GM11168 (cell line): ENCODE measurements around the gene TMOD1.
"Not testable (repeated sequence)": the region's sequence is repeated elsewhere in the genome, so short reads cannot be mapped to it uniquely, and the experiment has no call there.

Experiments used
- in situ Hi-C: fragments of 300-500 bp; cut with MboI; formaldehyde crosslinking; loops from one replicate; pipeline ENCODE4 v1.12.0; 2022; ENCODE audit warnings: low sequenced_read_pairs; ENCODE audit not compliant: unreplicated experiment

Gene TMOD1

DNA sequence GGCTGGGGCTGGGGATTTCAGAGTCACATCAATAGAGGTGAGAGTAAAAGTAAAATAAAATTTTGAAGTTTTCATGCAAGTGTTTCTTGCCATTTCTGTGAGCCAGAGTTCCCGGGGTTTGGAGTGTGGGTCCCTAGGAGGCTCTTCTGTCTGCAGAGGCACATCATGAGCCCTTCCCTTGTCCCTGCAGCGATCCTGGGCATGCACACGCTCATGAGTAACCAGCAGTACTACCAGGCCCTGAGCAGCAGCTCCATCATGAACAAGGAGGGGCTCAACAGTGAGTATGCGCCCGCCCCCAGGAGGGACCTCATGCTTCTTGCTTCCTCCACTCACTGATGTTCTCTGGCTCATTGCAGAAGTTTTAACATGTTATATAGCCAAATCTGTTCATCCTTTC, 61.1 kb downstream of the TMOD1 start:
- in situ Hi-C loops = no loop called here

DNA sequence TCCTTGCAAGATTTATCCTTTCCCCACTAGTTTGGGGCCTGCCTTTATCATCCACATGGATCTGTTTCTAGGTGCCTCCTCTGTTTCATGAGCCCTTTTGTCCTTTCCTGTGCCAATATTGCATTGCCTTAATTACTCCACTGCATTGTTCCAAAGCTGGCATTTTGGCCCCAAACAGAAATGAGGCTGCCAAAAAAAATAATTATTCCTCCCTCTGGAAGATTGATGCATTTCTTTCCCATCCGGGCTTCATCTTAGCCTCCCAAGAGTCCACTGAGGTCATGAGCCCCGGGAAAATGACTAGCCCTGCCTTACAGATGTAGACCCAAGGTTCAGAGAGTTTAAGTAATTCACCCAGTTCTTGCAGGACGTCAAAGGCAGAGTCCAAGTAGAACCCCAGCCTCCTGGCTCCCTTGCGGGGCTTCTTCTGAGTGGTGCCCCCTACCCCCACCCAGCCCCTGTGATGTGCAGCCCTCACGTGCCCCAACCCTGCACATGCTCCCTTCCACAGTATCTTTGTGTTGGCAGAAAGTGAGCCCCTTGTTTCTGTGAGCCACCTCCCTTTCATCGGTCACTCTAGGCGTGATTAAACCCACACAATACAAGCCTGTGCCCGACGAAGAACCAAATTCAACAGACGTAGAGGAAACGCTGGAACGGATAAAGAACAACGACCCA, 62.1 kb downstream of the TMOD1 start:
- in situ Hi-C loops = no loop called here

DNA sequence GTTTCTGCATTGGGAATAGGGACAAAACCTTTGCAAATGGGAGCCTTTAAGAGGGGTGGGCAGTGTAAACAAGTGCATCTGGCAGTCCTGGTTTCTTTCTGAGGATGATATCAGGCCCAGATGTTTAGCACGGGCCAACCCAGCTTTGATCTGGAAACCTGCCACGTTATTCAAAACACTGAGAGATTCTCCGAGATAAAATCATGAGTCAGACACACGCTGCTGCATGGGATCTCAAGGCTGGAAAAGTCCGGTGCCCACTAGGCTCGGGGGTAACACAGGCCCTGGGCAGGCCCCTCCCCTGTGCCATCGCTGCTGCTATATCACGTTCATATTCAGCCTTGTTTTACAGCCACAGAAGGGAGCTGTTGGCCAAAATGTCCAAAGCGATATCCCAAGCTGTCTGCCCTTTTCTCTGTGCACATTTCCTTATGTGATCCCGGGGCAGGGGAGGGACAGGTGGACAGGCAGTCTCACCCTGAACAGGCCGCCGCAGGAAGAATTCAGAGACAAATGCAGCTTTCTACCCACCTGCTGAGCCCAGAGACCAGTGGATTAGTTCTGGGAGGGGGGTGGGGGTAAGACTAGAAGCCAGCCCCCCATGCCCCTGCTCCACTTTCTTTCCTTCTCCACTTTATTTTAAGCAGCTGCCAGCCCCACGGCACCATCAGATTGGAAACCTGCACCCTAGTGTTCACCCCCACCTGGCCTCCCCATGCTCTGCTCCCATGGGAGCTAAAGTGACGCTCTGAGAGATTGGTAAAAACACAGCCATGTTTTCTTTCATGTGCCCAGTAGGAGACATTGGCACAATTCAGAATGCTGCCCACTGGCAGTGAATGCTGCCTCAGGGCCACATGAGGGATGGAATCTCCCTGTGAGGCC, 63.1 kb downstream of the TMOD1 start:
- in situ Hi-C loops = no loop called here

DNA sequence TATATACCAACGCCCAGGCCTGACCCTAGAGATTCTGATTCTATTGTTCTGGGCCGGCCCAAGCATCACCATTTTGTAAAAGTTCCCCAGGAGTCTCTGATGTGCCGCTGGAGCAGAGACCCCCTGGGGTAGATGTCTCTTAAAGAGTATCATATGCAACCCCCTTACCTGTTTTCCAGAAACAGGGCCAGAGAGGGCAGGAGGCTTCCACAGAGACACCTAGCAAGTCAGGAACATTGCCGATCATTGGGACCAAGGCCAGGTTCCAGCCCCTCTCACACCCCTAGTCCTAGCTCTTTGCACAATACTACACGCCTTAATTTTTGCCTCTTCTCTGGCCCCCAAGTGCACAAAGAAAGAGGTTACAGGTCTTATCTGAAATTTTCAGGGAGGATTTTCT, 63.8 kb downstream of the TMOD1 start:
- in situ Hi-C loops = no loop called here

DNA sequence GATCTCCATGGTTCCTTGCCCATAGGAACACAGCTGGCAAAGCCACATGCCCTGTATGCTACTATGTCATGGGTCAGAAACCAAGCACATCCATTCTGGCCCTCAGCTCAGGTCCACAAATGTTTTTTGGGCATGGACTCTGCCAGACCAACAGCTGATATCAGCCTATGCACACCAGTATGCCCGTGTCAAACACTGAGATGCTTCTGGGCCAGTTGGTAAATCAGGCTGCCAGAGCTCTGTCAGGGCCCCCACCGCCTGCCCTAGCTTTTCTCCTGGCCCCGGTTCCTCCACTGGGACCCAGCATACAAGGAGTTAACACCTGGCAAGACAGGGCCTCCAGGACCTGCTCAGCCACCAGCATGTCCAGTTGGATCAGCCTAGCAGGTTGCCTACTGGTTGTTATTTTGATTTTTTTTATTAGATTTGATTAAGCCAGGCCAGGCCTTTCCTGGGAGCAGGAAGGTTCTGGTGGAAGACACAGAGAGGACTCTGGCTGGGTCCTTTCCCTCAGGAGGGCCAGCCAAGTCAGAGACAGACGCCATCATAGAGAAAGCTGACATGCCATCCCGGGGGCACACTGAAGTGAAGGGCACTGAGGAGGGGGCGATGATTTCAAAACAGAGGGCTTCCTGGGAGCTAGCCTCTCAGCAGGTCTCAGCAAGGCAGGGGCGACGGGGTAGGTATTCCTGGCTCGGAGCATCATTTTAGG, 65.9 kb downstream of the TMOD1 start:
- in situ Hi-C loops = no loop called here

DNA sequence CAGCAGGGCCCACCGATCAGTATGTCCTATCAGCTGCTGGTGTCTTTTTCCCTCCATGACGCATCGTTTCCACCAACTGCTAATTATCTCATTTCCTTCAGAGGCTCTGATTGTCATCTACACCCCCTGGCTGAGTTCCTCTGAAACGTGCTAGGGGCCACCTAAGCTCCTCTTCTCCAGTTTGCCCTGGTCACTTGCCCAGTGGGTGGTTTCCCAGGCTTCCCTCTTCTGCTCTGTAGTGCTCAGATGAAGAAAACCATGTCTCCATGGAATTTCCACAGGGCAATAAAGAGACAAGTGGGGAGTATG, 66.4 kb downstream of the TMOD1 start:
- in situ Hi-C loops = no loop called here

DNA sequence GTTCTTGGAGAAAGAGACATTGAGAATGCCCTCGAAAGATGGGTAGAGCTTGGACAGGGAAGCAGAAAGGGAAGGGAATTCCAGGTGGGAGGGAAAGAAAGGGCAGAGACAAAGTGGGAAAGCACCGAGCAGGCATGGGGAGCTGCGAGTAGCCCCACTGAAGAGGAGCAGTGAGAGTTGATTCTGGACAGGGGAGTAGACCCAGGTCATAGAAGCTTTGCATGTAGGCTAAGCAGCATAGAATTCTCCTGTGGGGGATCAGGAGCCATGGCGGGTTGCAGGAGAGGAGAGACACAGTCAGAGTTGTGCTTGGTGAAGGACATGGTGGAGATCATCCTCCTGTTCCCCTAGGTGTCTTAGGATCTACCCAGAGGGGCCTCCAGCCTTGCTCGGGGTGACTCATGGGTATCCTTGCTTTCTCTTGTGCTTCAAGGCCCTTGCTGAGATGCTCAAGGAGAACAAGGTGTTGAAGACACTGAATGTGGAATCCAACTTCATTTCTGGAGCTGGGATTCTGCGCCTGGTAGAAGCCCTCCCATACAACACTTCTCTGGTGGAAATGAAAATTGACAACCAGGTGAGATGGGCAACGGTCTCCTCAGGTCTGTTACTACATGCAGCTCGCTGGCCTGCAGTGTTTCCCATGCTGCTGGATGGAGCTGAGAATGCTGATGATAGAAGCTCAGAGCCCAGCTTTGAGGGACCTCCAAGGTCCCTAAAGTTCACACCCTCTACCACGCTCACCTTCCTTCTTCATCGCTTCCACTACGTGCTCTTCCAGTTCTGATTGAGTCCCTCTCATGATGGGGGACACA, 67.2 kb downstream of the TMOD1 start:
- in situ Hi-C loops = no loop called here

DNA sequence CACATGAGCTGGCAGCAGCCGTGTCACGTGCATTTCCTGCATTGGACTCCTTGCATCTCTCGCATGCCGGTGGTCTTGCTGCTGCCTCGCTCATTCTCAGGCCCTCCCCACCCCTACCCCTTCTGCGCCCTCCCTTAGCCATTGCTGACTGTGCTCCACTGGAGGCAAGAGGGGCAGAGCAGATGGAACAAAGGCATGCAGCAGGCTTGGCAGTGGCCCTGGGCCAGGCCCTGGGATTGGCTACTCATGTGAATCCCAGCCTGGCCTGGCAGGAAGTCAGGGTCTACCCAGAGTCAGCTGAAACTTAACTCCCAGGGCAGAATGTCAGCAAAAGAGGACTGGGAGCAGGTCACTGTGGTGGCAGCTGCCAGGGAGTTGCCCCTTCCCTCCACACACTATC, 69.4 kb downstream of the TMOD1 start:
- in situ Hi-C loops = no loop called here

DNA sequence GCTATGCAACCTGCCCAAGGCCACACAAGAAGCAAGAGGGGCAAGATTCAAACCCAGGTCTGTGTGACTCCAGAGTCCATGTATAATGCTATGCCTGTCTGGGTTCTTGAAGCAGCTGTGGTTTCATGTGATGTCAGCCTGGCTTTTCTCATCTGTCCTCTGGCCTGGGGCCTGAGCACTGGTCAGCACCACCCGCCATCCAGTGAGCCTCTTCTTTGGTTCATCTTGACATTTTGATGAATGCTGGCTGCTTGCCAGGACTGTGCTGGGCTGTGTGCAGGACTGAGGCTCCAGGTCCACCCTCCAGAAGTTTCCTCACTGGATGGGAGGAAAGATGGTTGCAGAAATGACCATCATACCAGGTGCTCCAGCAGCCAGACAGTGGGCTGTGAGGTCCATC, 70.2 kb downstream of the TMOD1 start:
- in situ Hi-C loops = no loop called here

DNA sequence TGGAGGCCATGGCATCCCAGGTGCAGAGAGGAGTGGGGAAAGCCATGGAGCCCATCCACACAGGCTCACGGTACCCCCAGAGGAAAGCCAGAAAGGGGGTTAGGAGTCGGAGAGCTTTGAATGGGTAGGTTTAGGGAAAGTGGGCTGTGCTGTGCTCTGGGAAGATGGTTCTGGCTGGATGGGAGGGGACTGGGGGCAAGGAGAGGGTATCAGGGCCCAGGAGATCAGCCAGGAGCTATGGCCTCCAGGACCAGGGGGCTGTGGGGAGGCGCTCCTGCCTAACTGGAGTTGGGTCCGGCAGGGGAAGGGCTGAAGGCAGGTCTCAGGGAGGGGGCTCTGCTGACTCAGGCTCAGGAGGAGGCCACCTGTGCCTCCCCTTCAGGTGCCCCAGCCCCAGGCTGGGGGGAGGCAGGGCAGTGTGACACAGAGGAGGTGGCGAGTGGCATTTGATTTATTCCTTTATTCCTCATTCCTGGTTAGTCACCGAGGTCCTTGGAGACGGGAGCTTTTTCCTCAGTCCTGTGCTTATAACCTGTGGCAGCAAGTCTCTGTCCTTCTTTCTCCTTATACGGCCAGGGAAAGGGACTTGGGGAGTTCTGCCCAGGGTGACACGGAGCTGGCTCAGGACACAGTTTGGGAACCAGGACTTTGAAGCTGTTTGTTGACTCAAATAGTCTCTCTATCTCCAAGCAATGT, 70.9 kb downstream of the TMOD1 start:
- in situ Hi-C loops = no loop called here

DNA sequence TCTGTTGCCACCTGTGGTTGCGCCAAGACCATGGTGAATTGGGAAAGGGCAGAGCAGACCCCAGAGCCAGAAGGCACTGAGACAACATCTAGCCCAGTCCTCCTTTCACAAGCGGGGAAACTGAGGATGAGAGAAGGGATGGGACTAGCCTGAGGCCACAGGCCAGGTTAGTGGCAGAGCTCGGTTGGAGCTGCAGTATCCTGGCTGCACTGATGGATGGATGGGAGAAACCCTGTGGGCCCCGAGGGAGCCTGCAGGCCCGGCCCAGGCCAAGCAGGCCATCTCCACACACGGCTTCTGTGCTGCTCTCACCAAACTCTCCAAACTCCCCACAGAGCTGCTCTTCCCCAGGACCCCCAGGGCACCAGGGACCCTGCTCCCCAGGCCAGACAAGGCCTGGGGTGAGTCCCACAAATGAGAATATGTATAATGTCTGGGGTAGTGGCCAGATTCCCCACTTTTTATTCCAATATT, 71.5 kb downstream of the TMOD1 start:
- in situ Hi-C loops = no loop called here

DNA sequence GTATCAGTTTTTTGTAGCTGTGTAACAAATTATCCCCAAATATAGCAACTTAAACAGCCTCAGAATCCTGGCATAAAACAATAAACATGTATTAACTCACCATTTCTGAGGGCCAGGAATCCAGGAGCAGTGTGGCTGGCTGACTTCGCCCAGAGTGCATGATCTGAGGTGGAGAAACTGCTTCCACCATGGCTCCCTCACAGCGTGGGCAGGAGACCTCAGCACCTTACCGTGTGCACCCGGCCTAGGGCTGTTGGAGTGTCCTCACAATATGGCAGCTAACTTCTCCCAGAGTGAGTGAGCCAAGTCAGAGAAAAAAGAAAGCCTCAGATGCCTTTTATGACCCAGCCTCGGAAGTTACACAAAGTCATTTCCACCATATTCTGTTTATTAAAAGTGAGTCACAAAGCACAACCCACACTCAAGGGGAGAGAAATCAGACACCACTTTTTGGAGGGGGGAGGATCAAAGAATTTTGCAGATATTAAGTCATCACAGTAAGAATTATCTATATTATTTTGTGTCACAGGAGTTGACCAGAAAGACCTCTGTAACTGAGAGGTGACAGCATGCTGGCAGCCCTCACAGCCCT, 72.1 kb downstream of the TMOD1 start:
- in situ Hi-C loops = no loop called here

DNA sequence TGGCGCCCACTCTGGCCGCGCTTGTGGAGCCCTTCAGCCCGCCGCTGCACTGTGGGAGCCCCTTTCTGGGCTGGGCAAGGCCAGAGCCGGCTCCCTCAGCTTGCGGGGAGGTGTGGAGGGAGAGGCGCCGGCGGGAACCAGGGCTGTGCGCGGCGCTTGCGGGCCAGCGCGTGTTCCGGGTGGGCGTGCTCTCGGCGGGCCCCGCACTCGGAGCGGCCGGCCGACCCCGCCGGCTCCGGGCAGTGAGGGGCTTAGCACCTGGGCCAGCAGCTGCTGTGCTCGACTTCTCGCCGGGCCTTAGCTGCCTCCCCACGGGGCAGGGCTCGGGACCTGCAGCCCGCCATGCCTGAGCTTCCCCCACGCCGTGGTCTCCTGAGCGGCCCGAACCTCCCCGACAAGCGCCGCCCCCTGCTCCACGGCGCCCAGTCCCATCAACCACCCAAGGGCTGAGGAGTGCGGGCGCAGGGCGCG, 72.7 kb downstream of the TMOD1 start:
- in situ Hi-C loops = not testable (repeated sequence)

DNA sequence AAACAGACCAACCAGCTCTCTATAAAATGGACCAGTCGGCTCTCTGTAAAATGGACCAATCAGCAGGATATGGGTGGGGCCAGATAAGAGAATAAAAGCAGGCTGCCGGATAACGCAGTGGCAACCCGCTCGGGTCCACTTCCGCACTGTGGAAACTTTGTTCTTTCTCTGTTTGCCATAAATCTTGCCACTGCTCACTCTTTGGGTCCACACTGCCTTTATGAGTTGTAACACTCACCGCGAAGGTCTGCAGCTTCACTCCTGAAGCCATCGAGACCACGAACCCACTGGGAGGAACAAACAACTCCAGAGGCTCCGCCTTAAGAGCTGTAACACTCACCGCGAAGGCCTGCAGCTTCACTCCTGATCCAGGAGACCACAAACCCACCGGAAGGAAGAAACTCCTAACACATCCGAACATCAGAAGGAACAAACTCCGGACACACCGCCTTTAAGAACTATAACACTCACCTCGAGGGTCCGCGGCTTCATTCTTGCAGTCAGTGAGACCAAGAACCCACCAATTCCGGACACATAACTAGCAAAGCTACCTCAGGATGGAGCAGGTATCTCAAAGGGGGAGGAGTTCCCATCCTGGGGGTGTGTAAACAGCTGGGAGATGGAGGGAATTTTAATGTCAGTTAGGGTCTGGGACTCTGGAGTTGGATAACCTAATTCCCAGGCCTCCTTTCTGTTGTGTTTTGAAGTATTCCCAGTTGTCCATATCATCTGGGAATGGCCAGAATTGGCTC, 73.6 kb downstream of the TMOD1 start:
- in situ Hi-C loops = not testable (repeated sequence)

DNA sequence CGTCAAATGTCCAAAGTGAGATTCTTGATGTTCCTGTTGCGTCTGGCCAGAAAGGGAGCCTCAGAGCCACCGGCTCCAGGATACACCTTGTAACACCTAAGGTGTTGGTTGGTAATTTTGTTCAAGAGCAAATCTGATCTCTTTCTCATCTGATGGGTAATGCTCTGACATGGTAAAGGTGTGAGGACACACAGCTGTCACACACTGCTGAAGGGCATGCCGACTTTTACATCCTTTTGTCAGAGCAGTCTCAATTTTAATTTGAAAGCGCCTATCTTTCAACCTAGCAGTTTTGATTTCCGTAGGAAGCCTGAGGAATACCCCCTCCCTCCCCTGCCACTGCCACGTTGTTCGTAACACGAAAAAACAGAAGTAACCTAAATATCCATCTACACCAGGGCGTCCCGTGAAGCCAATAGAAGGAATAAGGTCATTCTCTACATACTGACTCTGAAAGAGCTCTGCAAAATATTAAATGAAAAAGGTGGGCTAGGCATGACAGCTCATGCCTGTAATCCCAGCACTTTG, 74.3 kb downstream of the TMOD1 start:
- in situ Hi-C loops = no loop called here

DNA sequence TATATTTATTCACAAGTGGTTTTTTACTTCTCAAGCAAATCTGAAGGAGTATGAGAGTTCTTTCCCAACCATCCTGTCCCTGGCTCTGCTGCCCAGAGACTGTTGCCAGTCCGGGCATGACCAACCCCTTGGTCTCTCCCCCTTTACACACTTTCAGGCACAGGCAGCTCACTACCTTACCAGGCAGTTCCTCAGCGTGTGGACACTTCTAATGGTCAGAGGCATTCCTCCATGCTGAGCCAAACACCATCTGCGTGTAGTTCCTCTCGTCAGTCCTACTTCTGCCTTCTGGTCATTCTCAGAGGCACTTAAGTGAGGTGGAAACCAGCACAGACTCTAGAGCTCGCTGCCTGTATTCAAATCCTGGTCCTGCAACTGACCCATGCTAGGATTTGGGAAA, 75.6 kb downstream of the TMOD1 start:
- in situ Hi-C loops = no loop called here

DNA sequence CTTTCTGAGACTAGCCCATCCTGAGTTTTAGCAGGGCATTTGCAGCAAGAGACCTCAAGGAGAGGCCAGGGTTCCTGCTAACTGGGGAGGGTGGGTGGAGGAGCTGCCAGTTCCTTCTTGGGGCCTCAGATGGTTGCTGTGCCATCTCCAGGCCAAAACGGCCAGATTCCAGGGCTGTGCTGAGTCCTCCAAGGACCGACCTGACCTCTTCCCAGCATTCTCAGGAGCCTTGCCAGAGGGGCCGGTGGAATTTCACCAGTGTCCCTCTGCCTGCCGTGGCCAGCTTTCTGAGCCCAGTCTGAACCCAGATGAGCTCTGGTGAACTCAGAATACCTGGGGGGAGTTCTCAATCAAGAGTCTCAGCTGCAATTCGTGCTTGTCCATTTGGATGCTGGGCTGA, 77.4 kb downstream of the TMOD1 start:
- in situ Hi-C loops = no loop called here

DNA sequence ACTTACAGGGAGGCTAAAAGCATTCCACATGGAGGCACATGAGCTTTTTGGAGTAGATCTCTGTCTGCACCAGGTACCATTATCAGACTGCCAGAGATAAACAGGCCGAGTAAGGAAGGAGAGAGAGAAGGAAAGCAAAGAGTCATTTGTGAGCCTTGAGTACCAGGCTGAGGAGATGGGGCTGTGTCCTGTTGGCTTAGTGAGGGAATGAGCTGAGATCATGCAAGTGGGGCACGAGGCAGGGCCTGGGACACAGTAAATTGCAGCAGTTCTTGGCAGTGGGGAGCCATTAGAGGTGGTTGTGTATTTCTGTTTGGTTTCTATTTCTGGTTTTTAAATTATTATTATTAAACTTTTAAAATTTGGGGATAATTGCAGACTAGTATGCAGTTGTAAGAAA, 78.4 kb downstream of the TMOD1 start:
- in situ Hi-C loops = no loop called here
